GM12878 (cell line): ENCODE measurements around the gene COL6A1. TPM values are rescaled to one million over a fixed set of nuclear protein-coding genes. Genes with fewer than 3 reads are reported as not detected.

Experiments
- ATAC-seq: fragments of 200-7000 bp; cut with Tn5 transposase; 3 replicates; pipeline ENCODE4 v1.9.1; 2020; ENCODE audit warnings: mild to moderate bottlenecking, moderate library complexity
- BruUV-seq: library from RNA; stranded (reverse); fragments of 400-500 nt; replicated peaks from 2 replicates; lab custom pipeline; 2021; lab: Mats Ljungman, UMichigan
- CTCF ChIA-PET: fragments of 300-600 bp; sonication (Branson Sonifier 250); formaldehyde crosslinking; extraction: SDS; loops from one replicate; lab custom pipeline; 2021; ENCODE audit warnings: inconsistent platforms; lab: Yijun Ruan, JAX
- POLR2A ChIA-PET: fragments of 350-600 bp; formaldehyde crosslinking; extraction: SDS; loops from one replicate; lab custom pipeline; 2021; ENCODE audit warnings: inconsistent platforms; lab: Charles Lee
- RAD21 ChIA-PET: fragments of 300-600 bp; sonication (Branson Sonifier 250); formaldehyde crosslinking; loops from one replicate; lab custom pipeline; 2023; ENCODE audit warnings: antibody characterized with exemption; ENCODE audit not compliant: unreplicated experiment; lab: Charles Lee
- SMC1A ChIA-PET: fragments of 300-600 bp; sonication (Branson Sonifier 250); formaldehyde crosslinking; loops from one replicate; lab custom pipeline; 2023; ENCODE audit not compliant: unreplicated experiment, uncharacterized antibody; lab: Charles Lee
- DNase-seq: peaks from one replicate; pipeline ENCODE4 v3.0.0-alpha.2; 2011; ENCODE audit warnings: low read depth, low spot score
- FAIRE-seq: peaks from 3 replicates; lab custom pipeline; 2011; peaks lifted over from hg19 to GRCh38; lab: Jason Lieb, UNC
- H2AFZ ChIP-seq: 2 replicates; pipeline ENCODE4 v1.6.0; 2011; ENCODE audit warnings: low read depth, low read length, control low read depth; ENCODE audit not compliant: control insufficient read depth
- H3K27ac ChIP-seq: 2 replicates; pipeline ENCODE4 v1.5.1; 2011; ENCODE audit warnings: control low read depth; ENCODE audit not compliant: control insufficient read depth, insufficient read depth
- H3K27me3 ChIP-seq, 2 experiments: replicated peaks in 1 of 2; 2 replicates each; pipeline versions ENCODE4 v1.6.0 to v1.6.1; 2011; ENCODE audit warnings: low read length in 1 of 2; ENCODE audit not compliant: control insufficient read depth in 2 of 2, insufficient read depth in 2 of 2
- H3K36me3 ChIP-seq, 2 experiments: 2 replicates each; pipeline ENCODE4 v1.5.1; 2011; ENCODE audit warnings: low read length in 1 of 2; ENCODE audit not compliant: control insufficient read depth in 2 of 2, insufficient read depth in 2 of 2
- H3K4me1 ChIP-seq: 2 replicates; pipeline ENCODE4 v1.6.1; 2011; ENCODE audit warnings: mild to moderate bottlenecking, low read length, moderate library complexity, mixed read lengths; ENCODE audit not compliant: control insufficient read depth, insufficient read depth
- H3K4me2 ChIP-seq: 2 replicates; pipeline ENCODE4 v1.6.0; 2011; ENCODE audit warnings: control low read depth; ENCODE audit not compliant: control insufficient read depth, insufficient read depth
- H3K4me3 ChIP-seq: fragments of 200-600 bp; sonication (generic); 2 replicates; pipeline ENCODE4 v1.5.1; 2016
- H3K79me2 ChIP-seq: 2 replicates; pipeline ENCODE4 v1.6.0; 2011; ENCODE audit warnings: low read length; ENCODE audit not compliant: control insufficient read depth, insufficient read depth
- H3K9ac ChIP-seq: 2 replicates; pipeline ENCODE4 v1.8.0; 2011; ENCODE audit warnings: low read length, control low read depth, mixed read lengths; ENCODE audit not compliant: control insufficient read depth, insufficient read depth
- H3K9me3 ChIP-seq: replicated peaks from 3 replicates; pipeline ENCODE4 v1.5.1; 2011; ENCODE audit warnings: mild to moderate bottlenecking, low read length; ENCODE audit not compliant: control insufficient read depth, insufficient read depth
- H4K20me1 ChIP-seq: 2 replicates; pipeline ENCODE4 v1.6.0; 2011; ENCODE audit not compliant: control insufficient read depth, insufficient read depth
- ATF3 ChIP-seq: IDR thresholded peaks from 2 replicates; pipeline ENCODE4 v1.6.1; 2011; ENCODE audit warnings: low read depth, mild to moderate bottlenecking, low read length, moderate library complexity, borderline replicate concordance; ENCODE audit errors: extremely low read depth
- KLF5 ChIP-seq: fragments of 450-650 bp; IDR thresholded peaks from 2 replicates; pipeline ENCODE4 v1.6.1; 2014; ENCODE audit warnings: mild to moderate bottlenecking; ENCODE audit not compliant: partially characterized antibody
- MTA2 ChIP-seq: fragments of 450-650 bp; IDR thresholded peaks from 2 replicates; pipeline ENCODE4 v1.6.1; 2016; ENCODE audit warnings: low read depth, mild to moderate bottlenecking, moderate library complexity
- MYB ChIP-seq: fragments of 150-350 bp; IDR thresholded peaks from 2 replicates; pipeline ENCODE4 v1.6.1; 2014; ENCODE audit warnings: mild to moderate bottlenecking, low read depth, low read length, borderline replicate concordance
- NR2C1 ChIP-seq: fragments of 450-650 bp; IDR thresholded peaks from 2 replicates; pipeline ENCODE4 v1.6.1; 2017; ENCODE audit warnings: antibody characterized with exemption, mild to moderate bottlenecking, moderate library complexity
- SP1 ChIP-seq: IDR thresholded peaks from one replicate; pipeline ENCODE4 v1.6.1; 2011; ENCODE audit warnings: low read depth, low read length
- SREBF1 ChIP-seq: IDR thresholded peaks from 2 replicates; pipeline ENCODE4 v1.6.1; 2012; ENCODE audit warnings: mild to moderate bottlenecking, low read length
- STAT1 ChIP-seq: fragments of 450-650 bp; conservative IDR thresholded peaks from 2 replicates; pipeline ENCODE4 v1.6.1; 2014; ENCODE audit warnings: antibody characterized with exemption, mild to moderate bottlenecking
- WRNIP1 ChIP-seq: IDR thresholded peaks from 2 replicates; pipeline ENCODE4 v1.6.1; 2011; ENCODE audit warnings: low read depth, low read length, improper control_type of control experiment, borderline replicate concordance
- YY1 ChIP-seq: IDR thresholded peaks from 2 replicates; pipeline ENCODE4 v1.6.1; 2011; ENCODE audit warnings: low read depth, mild to moderate bottlenecking, low read length
- WGBS: methylation state at CpG from one replicate; pipeline ENCODE4 v1.1.6; 2016; ENCODE audit warnings: low lambda C conversion rate; ENCODE audit not compliant: insufficient replicate concordance, insufficient coverage; ENCODE audit errors: missing lambda C conversion rate; 5-methylcytosine and 5-hydroxymethylcytosine counted together
- in situ Hi-C: fragments of 300-500 bp; cut with MboI; formaldehyde crosslinking; loops from 9 replicates; pipeline ENCODE4 v1.14.3; 2018; ENCODE audit warnings: mixed read lengths
- intact Hi-C: fragments of 100-400 bp; cut with micrococcal nuclease; formaldehyde crosslinking; loops from one replicate; pipeline ENCODE4 v1.14.2; 2022; ENCODE audit not compliant: unreplicated experiment
- polyA plus RNA-seq, 11 experiments: library from polyadenylated mRNA; depleted of rRNA in 4 of 11; unstranded in 6 of 11; stranded (reverse) in 5 of 11; fragments of >200 nt; fragmentation: Nextera tagmentation in 4 of 11; fragmentation: Illumina TruSeq in 1 of 11; extraction: Ambion mirVana in 4 of 11; extraction: Trizol in 1 of 11; gene quantifications; 1 replicate in 1 of 11; 2 replicates in 10 of 11; pipeline versions ENCODE4 v1.2.1 to v1.2.3, GENCODE V29; 2011 to 2016; ENCODE audit warnings: inconsistent platforms in 2 of 11, missing spikeins in 2 of 11, low read depth in 1 of 11
- total RNA-seq, 4 experiments: library from RNA; depleted of rRNA in 3 of 4; stranded (reverse); fragments of >200 nt in 3 of 4; fragmentation: Illumina TruSeq in 1 of 4; extraction: Trizol in 1 of 4; gene quantifications; 2 replicates each; pipeline versions ENCODE4 v1.2.1 to v1.2.3, GENCODE V29; 2013 to 2021

The COL6A1 gene
- total and polyA plus RNA-seq, 10 of the 15 experiments (the other 5 are each of a cell fraction or from before 2014, with no cell fraction given), result 0.12 to 1.3 (median 0.20) TPM; not detected in 7

- in situ Hi-C loops, result no loop called here
- ChIA-PET CTCF (no interaction called here), RAD21 (no interaction called here), SMC1A (no interaction called here), POLR2A (no interaction called here)
- no peaks in the 10 kb centered on the region for H3K36me3 ChIP-seq
- H3K4me3 ChIP-seq, result no peak overlapping the region
- no peak overlapping the region for H3K4me2 ChIP-seq
- no TSS peak for BruUV-seq
- no peak overlapping the region for H2AFZ ChIP-seq
- WGBS, result 48% methylated on average over 19 of the region's 31 CpGs
- H3K27ac ChIP-seq, result no peak overlapping the region
- no peaks in the 10 kb centered on the region for H4K20me1 ChIP-seq
- intact Hi-C loops, result no loop called here
- DNase-seq (no peak), FAIRE-seq (no peak), ATAC-seq (no peak)
- no peaks in the 10 kb centered on the region for H3K27me3 ChIP-seq
- H3K4me1 ChIP-seq, result no peaks in the 10 kb centered on the region
- TF ChIP-seq YY1, result no peak
- TF ChIP-seq KLF5, result no peak
- no peak for TF ChIP-seq ATF3
- TF ChIP-seq SP1, result no peak
- no peak for TF ChIP-seq STAT1
- TF ChIP-seq NR2C1, result no peak
- TF ChIP-seq MTA2, result no peak
- TF ChIP-seq WRNIP1, result no peak
- TF ChIP-seq SREBF1, result no peak
- no peak for TF ChIP-seq MYB
- no peak overlapping the region for H3K9ac ChIP-seq
- no peaks in the 10 kb centered on the region for H3K79me2 ChIP-seq
- H3K9me3 ChIP-seq, result no peaks in the 10 kb centered on the region; the same call in 2 of the 3 replicates
Observed at GRCh38 chr21:46039891-46040660, 58.5 kb downstream of the COL6A1 start.
